HepG2 (cell line): ENCODE results near the gene NR3C2. TPM values are rescaled to one million over a fixed set of nuclear protein-coding genes. Genes with fewer than 3 reads are reported as not detected.

Experiments
- ATAC-seq: fragments of 200-7000 bp; cut with Tn5 transposase; 3 replicates; pipeline ENCODE4 v1.9.1; 2020; ENCODE audit warnings: mild to moderate bottlenecking, moderate library complexity
- BruUV-seq: library from RNA; stranded (reverse); fragments of 400-500 nt; replicated peaks from 2 replicates; lab custom pipeline; 2021; lab: Mats Ljungman, UMichigan
- CTCF ChIA-PET: fragments of 300-600 bp; formaldehyde crosslinking; extraction: SDS; loops from one replicate; lab custom pipeline; 2021; ENCODE audit warnings: low total read pairs, inconsistent platforms, low intra/inter-chr PET ratio; lab: Yijun Ruan, JAX
- POLR2A ChIA-PET: fragments of 350-600 bp; sonication (Branson Sonifier 250); formaldehyde crosslinking; loops from one replicate; lab custom pipeline; 2020; ENCODE audit warnings: antibody characterized with exemption, inconsistent platforms; lab: Yijun Ruan, JAX
- DNase-seq: peaks from one replicate; pipeline ENCODE4 v3.0.0-alpha.2; 2015; ENCODE audit warnings: low spot score
- FAIRE-seq: peaks from 3 replicates; lab custom pipeline; 2011; peaks lifted over from hg19 to GRCh38; lab: Jason Lieb, UNC
- H2AFZ ChIP-seq: one replicate; pipeline ENCODE4 v1.6.1; 2011; ENCODE audit warnings: low read length, inconsistent platforms
- H3K27ac ChIP-seq: fragments of 300-600 bp; 3 replicates; pipeline ENCODE4 v1.8.0; 2011; ENCODE audit warnings: mixed run types, mild to moderate bottlenecking, mixed read lengths, low read length, inconsistent platforms; ENCODE audit not compliant: insufficient read depth; ENCODE audit errors: extremely low read length
- H3K27me3 ChIP-seq, 2 experiments: fragments of 200-600 bp in 1 of 2; 2 replicates in 1 of 2; 3 replicates in 1 of 2; pipeline versions ENCODE4 v1.6.0 to v1.8.0; 2011; ENCODE audit warnings: low read length in 2 of 2, mild to moderate bottlenecking in 2 of 2, moderate library complexity in 2 of 2, inconsistent platforms in 1 of 2; ENCODE audit not compliant: insufficient read depth in 2 of 2, control insufficient read depth in 1 of 2
- H3K36me3 ChIP-seq, 2 experiments: fragments of 200-600 bp in 1 of 2; replicated peaks in 1 of 2; 2 replicates in 1 of 2; 3 replicates in 1 of 2; pipeline versions ENCODE4 v1.5.1 to v1.8.0; 2011; ENCODE audit warnings: low read length in 2 of 2, inconsistent platforms in 1 of 2; ENCODE audit not compliant: insufficient read depth in 2 of 2, control insufficient read depth in 1 of 2
- H3K4me1 ChIP-seq: 2 replicates; pipeline ENCODE4 v1.5.1; 2012; ENCODE audit warnings: low read length, inconsistent platforms; ENCODE audit not compliant: insufficient read depth
- H3K4me2 ChIP-seq: 2 replicates; pipeline ENCODE4 v1.6.0; 2011; ENCODE audit warnings: low read depth, low read length, inconsistent platforms
- H3K4me3 ChIP-seq, 3 experiments: fragments of 200-600 bp in 1 of 3; sonication (generic), shearing (Covaris generic) in 1 of 3; replicated peaks in 1 of 3; 2 replicates each; pipeline ENCODE4 v1.5.1; 2011 to 2016; ENCODE audit warnings: low read length in 3 of 3, inconsistent platforms in 2 of 3, low read depth in 2 of 3, mild to moderate bottlenecking in 2 of 3, control low read depth in 1 of 3, mixed read lengths in 1 of 3; ENCODE audit not compliant: insufficient read depth in 1 of 3
- H3K79me2 ChIP-seq: one replicate; pipeline ENCODE4 v1.6.1; 2011; ENCODE audit warnings: low read length, inconsistent platforms; ENCODE audit not compliant: insufficient read depth
- H3K9ac ChIP-seq: 2 replicates; pipeline ENCODE4 v1.6.0; 2011; ENCODE audit warnings: mild to moderate bottlenecking, low read depth, low read length, inconsistent platforms; ENCODE audit not compliant: insufficient read depth
- H3K9me3 ChIP-seq: 2 replicates; pipeline ENCODE4 v1.5.1; 2012; ENCODE audit warnings: mild to moderate bottlenecking, low read length
- H4K20me1 ChIP-seq: 2 replicates; pipeline ENCODE4 v1.6.0; 2011; ENCODE audit warnings: inconsistent platforms, mild to moderate bottlenecking, low read length, moderate library complexity; ENCODE audit not compliant: insufficient read depth
- ETS1 ChIP-seq: sonication (generic); formaldehyde crosslinking; IDR thresholded peaks from 2 replicates; pipeline ENCODE4 v1.4.0; 2020; ENCODE audit warnings: missing genetic modification reagents
- GABPB1 ChIP-seq: IDR thresholded peaks from 2 replicates; pipeline ENCODE4 v1.6.1; 2016; ENCODE audit warnings: mild to moderate bottlenecking, missing genetic modification reagents, moderate library complexity, missing compliant biosample characterization
- HCFC1 ChIP-seq: fragments of 150-350 bp; IDR thresholded peaks from 2 replicates; pipeline ENCODE4 v1.6.1; 2014; ENCODE audit warnings: low read depth, low read length
- KAT8 ChIP-seq: IDR thresholded peaks from 2 replicates; pipeline ENCODE4 v1.6.1; 2016; ENCODE audit warnings: missing genetic modification reagents, missing compliant biosample characterization
- NCOA2 ChIP-seq: sonication (generic); formaldehyde crosslinking; IDR thresholded peaks from 2 replicates; pipeline ENCODE4 v1.8.0; 2022; ENCODE audit warnings: inconsistent platforms
- ONECUT2 ChIP-seq: sonication (generic); formaldehyde crosslinking; IDR thresholded peaks from 2 replicates; pipeline ENCODE4 v1.4.0; 2020; ENCODE audit warnings: missing genetic modification reagents
- PRPF4 ChIP-seq: fragments of 200-400 bp; formaldehyde crosslinking; IDR thresholded peaks from 2 replicates; pipeline ENCODE4 v1.6.1; 2016; ENCODE audit warnings: low read length, low read depth; ENCODE audit not compliant: poor library complexity, severe bottlenecking
- RNF219 ChIP-seq: sonication (generic); formaldehyde crosslinking; IDR thresholded peaks from 2 replicates; pipeline ENCODE4 v1.5.0; 2020; ENCODE audit warnings: mild to moderate bottlenecking, missing genetic modification reagents
- SMAD3 ChIP-seq: sonication (generic); formaldehyde crosslinking; IDR thresholded peaks from 2 replicates; pipeline ENCODE4 v1.4.0; 2020; ENCODE audit warnings: missing genetic modification reagents
- SPEN ChIP-seq: sonication (generic); formaldehyde crosslinking; IDR thresholded peaks from 2 replicates; pipeline ENCODE4 v1.5.1; 2020; ENCODE audit warnings: low read depth, mild to moderate bottlenecking, missing genetic modification reagents
- U2AF2 ChIP-seq: fragments of 200-400 bp; formaldehyde crosslinking; IDR thresholded peaks from 2 replicates; pipeline ENCODE4 v1.6.1; 2017; ENCODE audit warnings: low read depth, mild to moderate bottlenecking, low read length
- YEATS2 ChIP-seq: sonication (generic); formaldehyde crosslinking; IDR thresholded peaks from 2 replicates; pipeline ENCODE4 v1.4.0; 2020; ENCODE audit warnings: missing genetic modification reagents, borderline replicate concordance
- ZBTB33 ChIP-seq: sonication (generic); formaldehyde crosslinking; IDR thresholded peaks from 2 replicates; pipeline ENCODE4 v1.4.0; 2020; ENCODE audit warnings: missing genetic modification reagents
- ZNF580 ChIP-seq: IDR thresholded peaks from 2 replicates; pipeline ENCODE4 v1.6.1; 2016; ENCODE audit warnings: low read depth, borderline replicate concordance
- ZNF670 ChIP-seq: sonication (generic); formaldehyde crosslinking; IDR thresholded peaks from 2 replicates; pipeline ENCODE4 v1.8.0; 2022; ENCODE audit warnings: mild to moderate bottlenecking, missing genetic modification reagents, borderline replicate concordance
- ZNF775 ChIP-seq: sonication (generic); formaldehyde crosslinking; IDR thresholded peaks from 2 replicates; pipeline ENCODE4 v1.4.0; 2020; ENCODE audit warnings: missing genetic modification reagents, mild to moderate bottlenecking, moderate library complexity, borderline replicate concordance
- ZNF782 ChIP-seq: sonication (generic); formaldehyde crosslinking; IDR thresholded peaks from 2 replicates; pipeline ENCODE4 v1.4.0; 2020; ENCODE audit warnings: missing genetic modification reagents, mild to moderate bottlenecking, borderline replicate concordance
- WGBS: methylation state at CpG from one replicate; pipeline ENCODE4 v1.1.6; 2017; ENCODE audit warnings: low lambda C conversion rate; 5-methylcytosine and 5-hydroxymethylcytosine counted together
- in situ Hi-C: cut with HindIII; loops from 2 replicates; pipeline ENCODE4 v1.10.0; 2017; ENCODE audit warnings: low pct_unique_long_range_greater_than_20kb; ENCODE audit not compliant: extremely low pct_ligation_motif_present
- intact Hi-C: fragments of 100-400 bp; cut with micrococcal nuclease; formaldehyde crosslinking; loops from one replicate; pipeline ENCODE4 v1.10.0; 2022; ENCODE audit not compliant: unreplicated experiment
- polyA plus RNA-seq, 8 experiments: library from polyadenylated mRNA; depleted of rRNA in 3 of 8; stranded (reverse) in 7 of 8; unstranded in 1 of 8; fragments of >200 nt; fragmentation: Illumina TruSeq in 4 of 8; extraction: Trizol in 4 of 8; gene quantifications; 2 replicates each; pipeline versions ENCODE4 v1.2.1 to v1.2.3, GENCODE V29; 2011 to 2016; ENCODE audit warnings: low read depth in 4 of 8, missing spikeins in 1 of 8, mixed read lengths in 1 of 8; ENCODE audit not compliant: insufficient read depth in 1 of 8
- total RNA-seq, 5 experiments: library from RNA; depleted of rRNA; stranded (reverse); fragments of >200 nt; fragmentation: Illumina TruSeq; extraction: Trizol; gene quantifications; 2 replicates each; pipeline ENCODE4 v1.2.3, GENCODE V29; 2016; ENCODE audit warnings: low read depth in 1 of 5

NR3C2 gene
- total and polyA plus RNA-seq, 2 of the 13 experiments (the other 11 are each of a cell fraction or from before 2014, with no cell fraction given) = 0.26 to 0.46 TPM

- H3K9ac ChIP-seq = no peak overlapping the region
- H3K27me3 ChIP-seq = no peaks in the 10 kb centered on the region
- H3K9me3 ChIP-seq = peaks cover 17% of the 10 kb centered on the region
- BruUV-seq = no TSS peak
- WGBS = 3% methylated on average over 1 of the region's 1 CpG
- H3K79me2 ChIP-seq = no peaks in the 10 kb centered on the region
- FAIRE-seq (no peak), DNase-seq (no peak), ATAC-seq (no peak)
- CTCF ChIA-PET = no interaction called here
- H3K4me1 ChIP-seq = no peaks in the 10 kb centered on the region
- in situ Hi-C loops = no loop called here
- no peak overlapping the region for H3K27ac ChIP-seq
- no peak overlapping the region for H3K4me2 ChIP-seq
- no peaks in the 10 kb centered on the region for H4K20me1 ChIP-seq
- H3K36me3 ChIP-seq = no peaks in the 10 kb centered on the region
- intact Hi-C loops = no loop called here
- POLR2A ChIA-PET = no interaction called here
- H3K4me3 ChIP-seq = no peak overlapping the region
- no peak overlapping the region for H2AFZ ChIP-seq
- no peak for TF ChIP-seq ZNF580 (CRISPR knock-in tag)
- no peak for TF ChIP-seq ZNF775 (CRISPR knock-in tag)
- TF ChIP-seq ONECUT2 (CRISPR knock-in tag) = no peak
- TF ChIP-seq PRPF4 = no peak
- no peak for TF ChIP-seq RNF219
- TF ChIP-seq HCFC1 = no peak
- TF ChIP-seq ZNF670 = no peak
- no peak for TF ChIP-seq U2AF2
- no peak for TF ChIP-seq GABPB1 (CRISPR knock-in tag)
- no peak for TF ChIP-seq SMAD3 (CRISPR knock-in tag)
- no peak for TF ChIP-seq SPEN (CRISPR knock-in tag)
- TF ChIP-seq ZBTB33 (CRISPR knock-in tag) = no peak
- no peak for TF ChIP-seq YEATS2 (CRISPR knock-in tag)
- no peak for TF ChIP-seq NCOA2 (CRISPR knock-in tag)
- TF ChIP-seq ZNF782 (CRISPR knock-in tag) = no peak
- no peak for TF ChIP-seq ETS1 (CRISPR knock-in tag)
- no peak for TF ChIP-seq KAT8 (CRISPR knock-in tag)
Observed at GRCh38 chr4:148126825-148127224, 315.4 kb downstream of the NR3C2 start.
